ENCODE measurements around the gene POLK.

DNA sequence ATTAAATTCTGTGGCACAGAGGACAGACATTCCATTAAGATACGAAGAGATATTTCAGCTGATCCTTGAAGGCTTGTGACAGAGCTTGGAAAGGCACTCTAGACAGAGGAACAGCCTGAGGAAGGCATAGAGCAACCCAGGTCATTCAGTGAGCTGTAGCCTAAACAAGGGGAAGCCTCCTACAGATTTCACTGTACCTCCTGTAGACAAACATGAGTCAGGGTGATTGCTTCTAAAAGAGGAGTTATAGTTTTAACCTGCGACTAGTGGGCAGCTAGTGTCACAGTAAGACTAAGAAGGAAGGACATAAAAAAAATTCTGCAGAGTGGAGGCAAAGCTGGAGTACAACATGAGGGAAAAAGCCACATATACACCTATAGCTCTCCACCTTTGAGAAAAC lies 56.0 kb downstream of the POLK start:
- no peak for TF ChIP-seq POLR2A (IDR thresholded peaks at IDR 0.05)
- TF ChIP-seq, protein P1, sequence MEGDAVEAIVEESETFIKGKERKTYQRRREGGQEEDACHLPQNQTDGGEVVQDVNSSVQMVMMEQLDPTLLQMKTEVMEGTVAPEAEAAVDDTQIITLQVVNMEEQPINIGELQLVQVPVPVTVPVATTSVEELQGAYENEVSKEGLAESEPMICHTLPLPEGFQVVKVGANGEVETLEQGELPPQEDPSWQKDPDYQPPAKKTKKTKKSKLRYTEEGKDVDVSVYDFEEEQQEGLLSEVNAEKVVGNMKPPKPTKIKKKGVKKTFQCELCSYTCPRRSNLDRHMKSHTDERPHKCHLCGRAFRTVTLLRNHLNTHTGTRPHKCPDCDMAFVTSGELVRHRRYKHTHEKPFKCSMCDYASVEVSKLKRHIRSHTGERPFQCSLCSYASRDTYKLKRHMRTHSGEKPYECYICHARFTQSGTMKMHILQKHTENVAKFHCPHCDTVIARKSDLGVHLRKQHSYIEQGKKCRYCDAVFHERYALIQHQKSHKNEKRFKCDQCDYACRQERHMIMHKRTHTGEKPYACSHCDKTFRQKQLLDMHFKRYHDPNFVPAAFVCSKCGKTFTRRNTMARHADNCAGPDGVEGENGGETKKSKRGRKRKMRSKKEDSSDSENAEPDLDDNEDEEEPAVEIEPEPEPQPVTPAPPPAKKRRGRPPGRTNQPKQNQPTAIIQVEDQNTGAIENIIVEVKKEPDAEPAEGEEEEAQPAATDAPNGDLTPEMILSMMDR (IDR thresholded peaks at IDR 0.05 in 4 of 5, conservative IDR thresholded peaks at IDR 0.05 in 1 of 5) = no peak

Data from gastrocnemius medialis (tissue), 4 donors.